Stomach (tissue), 4 donors: ENCODE results near the gene CST1.

Source experiments
- CTCF ChIP-seq, 7 experiments: fragments of 450-650 bp in 4 of 7; fragments of 200-600 bp in 3 of 7; sonication (generic) in 3 of 7; IDR thresholded peaks; one replicate each; pipeline ENCODE4 v1.5.1; 2016 to 2019; ENCODE audit warnings: antibody characterized with exemption in 7 of 7, control low read depth in 2 of 7, mild to moderate bottlenecking in 1 of 7
- EP300 ChIP-seq: sonication (generic); formaldehyde crosslinking; IDR thresholded peaks from one replicate; pipeline ENCODE4 v1.6.1; 2017; ENCODE audit warnings: antibody characterized with exemption
- POLR2A ChIP-seq, 4 donors: fragments of 450-650 bp; IDR thresholded peaks; one replicate each; pipeline ENCODE4 v1.6.1; 2016; ENCODE audit warnings: antibody characterized with exemption in 4 of 4, control low read depth in 2 of 4, mild to moderate bottlenecking in 1 of 4, moderate library complexity in 1 of 4
- POLR2AphosphoS5 ChIP-seq, 3 donors: sonication (generic); formaldehyde crosslinking; IDR thresholded peaks; one replicate each; pipeline ENCODE4 v1.6.1; 2016; ENCODE audit warnings: antibody characterized with exemption in 3 of 3

- TF ChIP-seq CTCF (IDR thresholded peaks at IDR 0.05) (no peak), POLR2A (IDR thresholded peaks at IDR 0.05) (no peak), EP300 (no peak), POLR2AphosphoS5 (IDR thresholded peaks at IDR 0.05) (no peak)
Measured at GRCh38 chr20:23727016-23727415, 23.7 kb downstream of the CST1 start.
